GM12878 (cell line): ENCODE results near the gene UMAD1. TPM values are rescaled to one million over a fixed set of nuclear protein-coding genes. Genes with fewer than 3 reads are reported as not detected.
A peak's percentile ranks its signal among the peaks of the same experiment; 100 is the strongest.

Experiments
- ATAC-seq: fragments of 200-7000 bp; cut with Tn5 transposase; 3 replicates; pipeline ENCODE4 v1.9.1; 2020; ENCODE audit warnings: mild to moderate bottlenecking, moderate library complexity
- BruUV-seq: library from RNA; stranded (reverse); fragments of 400-500 nt; replicated peaks from 2 replicates; lab custom pipeline; 2021; lab: Mats Ljungman, UMichigan
- CTCF ChIA-PET: fragments of 300-600 bp; sonication (Branson Sonifier 250); formaldehyde crosslinking; extraction: SDS; loops from one replicate; lab custom pipeline; 2021; ENCODE audit warnings: inconsistent platforms; lab: Yijun Ruan, JAX
- POLR2A ChIA-PET: fragments of 350-600 bp; formaldehyde crosslinking; extraction: SDS; loops from one replicate; lab custom pipeline; 2021; ENCODE audit warnings: inconsistent platforms; lab: Charles Lee
- RAD21 ChIA-PET: fragments of 300-600 bp; sonication (Branson Sonifier 250); formaldehyde crosslinking; loops from one replicate; lab custom pipeline; 2023; ENCODE audit warnings: antibody characterized with exemption; ENCODE audit not compliant: unreplicated experiment; lab: Charles Lee
- SMC1A ChIA-PET: fragments of 300-600 bp; sonication (Branson Sonifier 250); formaldehyde crosslinking; loops from one replicate; lab custom pipeline; 2023; ENCODE audit not compliant: unreplicated experiment, uncharacterized antibody; lab: Charles Lee
- DNase-seq: peaks from one replicate; pipeline ENCODE4 v3.0.0-alpha.2; 2011; ENCODE audit warnings: low read depth, low spot score
- FAIRE-seq: peaks from 3 replicates; lab custom pipeline; 2011; peaks lifted over from hg19 to GRCh38; lab: Jason Lieb, UNC
- H2AFZ ChIP-seq: 2 replicates; pipeline ENCODE4 v1.6.0; 2011; ENCODE audit warnings: low read depth, low read length, control low read depth; ENCODE audit not compliant: control insufficient read depth
- H3K27ac ChIP-seq: 2 replicates; pipeline ENCODE4 v1.5.1; 2011; ENCODE audit warnings: control low read depth; ENCODE audit not compliant: control insufficient read depth, insufficient read depth
- H3K27me3 ChIP-seq, 2 experiments: replicated peaks in 1 of 2; 2 replicates each; pipeline versions ENCODE4 v1.6.0 to v1.6.1; 2011; ENCODE audit warnings: low read length in 1 of 2; ENCODE audit not compliant: control insufficient read depth in 2 of 2, insufficient read depth in 2 of 2
- H3K36me3 ChIP-seq, 2 experiments: 2 replicates each; pipeline ENCODE4 v1.5.1; 2011; ENCODE audit warnings: low read length in 1 of 2; ENCODE audit not compliant: control insufficient read depth in 2 of 2, insufficient read depth in 2 of 2
- H3K4me1 ChIP-seq: 2 replicates; pipeline ENCODE4 v1.6.1; 2011; ENCODE audit warnings: mild to moderate bottlenecking, low read length, moderate library complexity, mixed read lengths; ENCODE audit not compliant: control insufficient read depth, insufficient read depth
- H3K4me2 ChIP-seq: 2 replicates; pipeline ENCODE4 v1.6.0; 2011; ENCODE audit warnings: control low read depth; ENCODE audit not compliant: control insufficient read depth, insufficient read depth
- H3K4me3 ChIP-seq: fragments of 200-600 bp; sonication (generic); 2 replicates; pipeline ENCODE4 v1.5.1; 2016
- H3K79me2 ChIP-seq: 2 replicates; pipeline ENCODE4 v1.6.0; 2011; ENCODE audit warnings: low read length; ENCODE audit not compliant: control insufficient read depth, insufficient read depth
- H3K9ac ChIP-seq: 2 replicates; pipeline ENCODE4 v1.8.0; 2011; ENCODE audit warnings: low read length, control low read depth, mixed read lengths; ENCODE audit not compliant: control insufficient read depth, insufficient read depth
- H3K9me3 ChIP-seq: replicated peaks from 3 replicates; pipeline ENCODE4 v1.5.1; 2011; ENCODE audit warnings: mild to moderate bottlenecking, low read length; ENCODE audit not compliant: control insufficient read depth, insufficient read depth
- H4K20me1 ChIP-seq: 2 replicates; pipeline ENCODE4 v1.6.0; 2011; ENCODE audit not compliant: control insufficient read depth, insufficient read depth
- BCL11A ChIP-seq: IDR thresholded peaks from 2 replicates; pipeline ENCODE4 v1.6.1; 2011; ENCODE audit warnings: low read depth, low read length
- DPF2 ChIP-seq: fragments of 450-650 bp; IDR thresholded peaks from 2 replicates; pipeline ENCODE4 v1.6.1; 2017; ENCODE audit warnings: mild to moderate bottlenecking
- NR2C1 ChIP-seq: fragments of 450-650 bp; IDR thresholded peaks from 2 replicates; pipeline ENCODE4 v1.6.1; 2017; ENCODE audit warnings: antibody characterized with exemption, mild to moderate bottlenecking, moderate library complexity
- TAF1 ChIP-seq: IDR thresholded peaks from 2 replicates; pipeline ENCODE4 v1.6.1; 2011; ENCODE audit warnings: mild to moderate bottlenecking, low read depth, low read length, borderline replicate concordance
- TBL1XR1 ChIP-seq: IDR thresholded peaks from 2 replicates; pipeline ENCODE4 v1.6.1; 2012; ENCODE audit warnings: low read depth, low read length, improper control_type of control experiment
- TCF3 ChIP-seq: IDR thresholded peaks from 2 replicates; pipeline ENCODE4 v1.6.1; 2012; ENCODE audit warnings: low read depth, mild to moderate bottlenecking, low read length, borderline replicate concordance; ENCODE audit not compliant: insufficient read depth
- ZNF687 ChIP-seq: fragments of 450-650 bp; IDR thresholded peaks from 2 replicates; pipeline ENCODE4 v1.6.1; 2017; ENCODE audit warnings: mild to moderate bottlenecking, moderate library complexity
- in situ Hi-C: fragments of 300-500 bp; cut with MboI; formaldehyde crosslinking; loops from 9 replicates; pipeline ENCODE4 v1.14.3; 2018; ENCODE audit warnings: mixed read lengths
- intact Hi-C: fragments of 100-400 bp; cut with micrococcal nuclease; formaldehyde crosslinking; loops from one replicate; pipeline ENCODE4 v1.14.2; 2022; ENCODE audit not compliant: unreplicated experiment
- polyA plus RNA-seq, 11 experiments: library from polyadenylated mRNA; depleted of rRNA in 4 of 11; unstranded in 6 of 11; stranded (reverse) in 5 of 11; fragments of >200 nt; fragmentation: Nextera tagmentation in 4 of 11; fragmentation: Illumina TruSeq in 1 of 11; extraction: Ambion mirVana in 4 of 11; extraction: Trizol in 1 of 11; gene quantifications; 1 replicate in 1 of 11; 2 replicates in 10 of 11; pipeline versions ENCODE4 v1.2.1 to v1.2.3, GENCODE V29; 2011 to 2016; ENCODE audit warnings: inconsistent platforms in 2 of 11, missing spikeins in 2 of 11, low read depth in 1 of 11
- total RNA-seq, 4 experiments: library from RNA; depleted of rRNA in 3 of 4; stranded (reverse); fragments of >200 nt in 3 of 4; fragmentation: Illumina TruSeq in 1 of 4; extraction: Trizol in 1 of 4; gene quantifications; 2 replicates each; pipeline versions ENCODE4 v1.2.1 to v1.2.3, GENCODE V29; 2013 to 2021
- TF ChIP-seq, protein P1 (sequence below): fragments of 450-650 bp; IDR thresholded peaks from 2 replicates; pipeline ENCODE4 v1.6.1; 2017; ENCODE audit warnings: borderline replicate concordance
- TF ChIP-seq, protein P2 (sequence below): IDR thresholded peaks from 2 replicates; pipeline ENCODE4 v1.6.1; 2012; ENCODE audit warnings: mild to moderate bottlenecking, low read depth, low read length
- TF ChIP-seq, protein P3 (sequence below): IDR thresholded peaks from 2 replicates; pipeline ENCODE4 v1.6.1; 2011; ENCODE audit warnings: borderline replicate concordance, low read depth, mild to moderate bottlenecking, moderate library complexity, low read length; ENCODE audit not compliant: insufficient read depth, poor library complexity, severe bottlenecking

Gene UMAD1
- total and polyA plus RNA-seq, 10 of the 15 experiments (the other 5 are each of a cell fraction or from before 2014, with no cell fraction given) = 6.0 to 28.6 (median 9.3) TPM

- TF ChIP-seq, protein P1, sequence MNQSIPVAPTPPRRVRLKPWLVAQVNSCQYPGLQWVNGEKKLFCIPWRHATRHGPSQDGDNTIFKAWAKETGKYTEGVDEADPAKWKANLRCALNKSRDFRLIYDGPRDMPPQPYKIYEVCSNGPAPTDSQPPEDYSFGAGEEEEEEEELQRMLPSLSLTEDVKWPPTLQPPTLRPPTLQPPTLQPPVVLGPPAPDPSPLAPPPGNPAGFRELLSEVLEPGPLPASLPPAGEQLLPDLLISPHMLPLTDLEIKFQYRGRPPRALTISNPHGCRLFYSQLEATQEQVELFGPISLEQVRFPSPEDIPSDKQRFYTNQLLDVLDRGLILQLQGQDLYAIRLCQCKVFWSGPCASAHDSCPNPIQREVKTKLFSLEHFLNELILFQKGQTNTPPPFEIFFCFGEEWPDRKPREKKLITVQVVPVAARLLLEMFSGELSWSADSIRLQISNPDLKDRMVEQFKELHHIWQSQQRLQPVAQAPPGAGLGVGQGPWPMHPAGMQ = no peak
- TF ChIP-seq TAF1 = no peak
- TF ChIP-seq DPF2 = 0 out of 2 replicates have a peak, but pooled peaks have one; percentile 48
These were observed 279.9 kb downstream of the UMAD1 start (continued) for GRCh38 chr7:7920481-7920880.

GRCh38 chr7:7921830-7922229 is 281.3 kb downstream of the UMAD1 start:
- H3K36me3 ChIP-seq = no peaks in the 10 kb centered on the region
- TF ChIP-seq TBL1XR1 (no peak), ZNF687 (no peak), TCF3 (no peak), NR2C1 (no peak), BCL11A (no peak)
- TF ChIP-seq, protein P2, sequence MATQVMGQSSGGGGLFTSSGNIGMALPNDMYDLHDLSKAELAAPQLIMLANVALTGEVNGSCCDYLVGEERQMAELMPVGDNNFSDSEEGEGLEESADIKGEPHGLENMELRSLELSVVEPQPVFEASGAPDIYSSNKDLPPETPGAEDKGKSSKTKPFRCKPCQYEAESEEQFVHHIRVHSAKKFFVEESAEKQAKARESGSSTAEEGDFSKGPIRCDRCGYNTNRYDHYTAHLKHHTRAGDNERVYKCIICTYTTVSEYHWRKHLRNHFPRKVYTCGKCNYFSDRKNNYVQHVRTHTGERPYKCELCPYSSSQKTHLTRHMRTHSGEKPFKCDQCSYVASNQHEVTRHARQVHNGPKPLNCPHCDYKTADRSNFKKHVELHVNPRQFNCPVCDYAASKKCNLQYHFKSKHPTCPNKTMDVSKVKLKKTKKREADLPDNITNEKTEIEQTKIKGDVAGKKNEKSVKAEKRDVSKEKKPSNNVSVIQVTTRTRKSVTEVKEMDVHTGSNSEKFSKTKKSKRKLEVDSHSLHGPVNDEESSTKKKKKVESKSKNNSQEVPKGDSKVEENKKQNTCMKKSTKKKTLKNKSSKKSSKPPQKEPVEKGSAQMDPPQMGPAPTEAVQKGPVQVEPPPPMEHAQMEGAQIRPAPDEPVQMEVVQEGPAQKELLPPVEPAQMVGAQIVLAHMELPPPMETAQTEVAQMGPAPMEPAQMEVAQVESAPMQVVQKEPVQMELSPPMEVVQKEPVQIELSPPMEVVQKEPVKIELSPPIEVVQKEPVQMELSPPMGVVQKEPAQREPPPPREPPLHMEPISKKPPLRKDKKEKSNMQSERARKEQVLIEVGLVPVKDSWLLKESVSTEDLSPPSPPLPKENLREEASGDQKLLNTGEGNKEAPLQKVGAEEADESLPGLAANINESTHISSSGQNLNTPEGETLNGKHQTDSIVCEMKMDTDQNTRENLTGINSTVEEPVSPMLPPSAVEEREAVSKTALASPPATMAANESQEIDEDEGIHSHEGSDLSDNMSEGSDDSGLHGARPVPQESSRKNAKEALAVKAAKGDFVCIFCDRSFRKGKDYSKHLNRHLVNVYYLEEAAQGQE = no peak
- TF ChIP-seq, protein P3, sequence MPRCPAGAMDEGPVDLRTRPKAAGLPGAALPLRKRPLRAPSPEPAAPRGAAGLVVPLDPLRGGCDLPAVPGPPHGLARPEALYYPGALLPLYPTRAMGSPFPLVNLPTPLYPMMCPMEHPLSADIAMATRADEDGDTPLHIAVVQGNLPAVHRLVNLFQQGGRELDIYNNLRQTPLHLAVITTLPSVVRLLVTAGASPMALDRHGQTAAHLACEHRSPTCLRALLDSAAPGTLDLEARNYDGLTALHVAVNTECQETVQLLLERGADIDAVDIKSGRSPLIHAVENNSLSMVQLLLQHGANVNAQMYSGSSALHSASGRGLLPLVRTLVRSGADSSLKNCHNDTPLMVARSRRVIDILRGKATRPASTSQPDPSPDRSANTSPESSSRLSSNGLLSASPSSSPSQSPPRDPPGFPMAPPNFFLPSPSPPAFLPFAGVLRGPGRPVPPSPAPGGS = no peak

More at GRCh38 chr7:7921830-7922229, 281.3 kb downstream of the UMAD1 start:
- Histone ChIP-seq H3K4me3 (no peak overlapping the region), H3K27ac (no peak overlapping the region), H3K27me3 (no peaks in the 10 kb centered on the region), H2AFZ (no peak overlapping the region), H3K9me3 (peaks cover 3% of the 10 kb centered on the region), H3K4me2 (no peak overlapping the region), H3K9ac (no peak overlapping the region), H3K79me2 (no peaks in the 10 kb centered on the region; the same call in 1 of the 2 replicates), H3K4me1 (peaks cover 50% of the 10 kb centered on the region), H4K20me1 (no peaks in the 10 kb centered on the region)
- ChIA-PET RAD21 (interaction anchor here (3.4 kb wide), 1 partner anchor 23 kb away, joined by 34 read pairs; no protein-coding TSS in a partner anchor), CTCF (interaction anchor here (0.6 to 1.7 kb wide), 3 partner anchors 9 to 147 kb away, joined by 3 to 4 read pairs (median 3); no protein-coding TSS in a partner anchor), SMC1A (interaction anchor here (0.8 to 4.2 kb wide), 7 partner anchors 10 to 199 kb away, joined by 3 to 46 read pairs (median 6); no protein-coding TSS in a partner anchor), POLR2A (interaction anchor here (1.3 to 2.8 kb wide), 2 partner anchors 8 to 44 kb away, joined by 5 to 17 read pairs; no protein-coding TSS in a partner anchor)
- ATAC-seq (no peak), DNase-seq (no peak), FAIRE-seq (no peak)
- BruUV-seq = no TSS peak
- in situ Hi-C loops = no loop called here
- intact Hi-C loops = loop anchor here (2.0 kb wide), 1 partner anchor 101 kb away; no protein-coding TSS in a partner anchor
